Caki2 (cell line): ENCODE results near the gene ADAT3. TPM values are rescaled to one million over a fixed set of nuclear protein-coding genes. Genes with fewer than 3 reads are reported as not detected.

Experiments used
- DNase-seq: peaks from one replicate; pipeline ENCODE4 v3.0.0-alpha.2; 2015; ENCODE audit warnings: low read depth
- in situ Hi-C: cut with HindIII; loops from 2 replicates; pipeline ENCODE4 v1.10.0; 2016; ENCODE audit warnings: low sequenced_read_pairs, low pct_unique_long_range_greater_than_20kb, mixed read lengths
- total RNA-seq: library from RNA; depleted of rRNA; stranded (reverse); fragments of >200 nt; shearing (Covaris generic); gene quantifications from 2 replicates; pipeline ENCODE4 v1.2.3, GENCODE V29; 2014; ENCODE audit warnings: low replicate concordance; rRNA removed

ADAT3 gene
- total RNA-seq: 4.2 and 4.7 TPM in 2 replicates

DNA sequence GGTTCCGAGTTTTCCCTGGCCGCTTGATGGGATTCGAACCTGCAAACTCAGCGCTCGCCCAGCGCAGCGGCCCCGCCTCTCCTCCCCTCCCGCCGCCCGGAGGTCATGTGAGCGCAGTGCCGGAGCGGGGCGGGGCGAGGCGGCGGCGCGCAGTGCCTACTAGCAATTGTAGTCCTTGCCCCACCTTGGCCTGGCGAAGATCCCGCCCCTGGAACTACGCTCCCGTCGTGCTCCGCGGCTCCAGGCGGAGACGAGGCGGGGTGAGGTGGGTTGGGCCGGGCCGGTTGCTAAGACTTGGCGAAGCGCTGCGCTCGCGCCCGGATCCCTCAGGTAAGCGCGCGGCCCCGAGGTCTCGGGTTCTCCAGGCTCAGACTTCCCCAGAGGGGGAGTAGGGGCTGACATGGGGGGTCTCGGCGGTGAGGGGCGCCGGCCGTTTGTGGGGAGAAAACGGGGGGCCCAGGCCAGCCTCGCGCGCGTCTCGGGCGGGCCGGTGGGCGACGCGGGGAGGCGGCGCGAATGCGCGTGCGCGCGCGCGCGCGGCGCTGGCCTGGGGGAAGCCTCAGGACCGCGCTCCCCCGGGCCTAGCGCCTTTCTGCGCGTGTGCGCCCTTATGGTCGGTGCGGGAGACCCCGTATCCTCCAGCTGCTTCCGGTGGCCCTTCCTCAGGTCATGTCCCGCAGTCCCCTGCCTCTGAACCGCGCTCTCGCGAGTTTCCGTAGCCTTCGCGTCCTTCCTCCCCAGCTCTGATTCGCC is at the start of gene ADAT3, which contains the start of gene SCAMP4:
Gene ADAT3 (plus strand): TSS at position 290 of the 753 bp plus-strand sequence. CDS start 6,649 bp downstream, outside the sequence.
Gene SCAMP4 (plus strand): TSS at position 290 of the 753 bp plus-strand sequence. CDS start 9,621 bp downstream, outside the sequence.
- in situ Hi-C loops: no loop called here

DNA sequence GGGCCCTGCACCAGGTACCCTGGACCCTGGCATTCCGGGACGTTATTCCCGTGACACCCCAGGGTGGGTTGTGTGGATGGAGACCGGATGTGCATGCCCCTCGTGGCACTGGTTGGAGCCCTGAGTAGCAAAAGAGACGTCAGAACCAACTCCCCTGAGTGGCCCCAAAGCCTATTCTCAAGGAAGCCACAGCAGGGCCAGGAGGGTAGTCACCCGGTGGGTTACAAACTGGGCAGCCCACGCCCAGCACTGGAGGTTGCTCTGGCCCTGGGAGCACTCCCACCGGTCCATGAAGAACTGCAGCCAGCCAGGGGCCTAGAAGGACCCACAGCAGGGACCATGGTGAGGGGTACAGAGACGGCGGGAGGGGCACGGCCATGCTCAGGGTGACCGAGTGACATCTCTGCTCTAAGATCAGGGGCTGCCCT is 49.4 kb upstream of the ADAT3 start:
- DNase-seq: no peak
- in situ Hi-C loops: no loop called here

More for the DNA sequence above, at the start of gene ADAT3, which contains the start of gene SCAMP4:
- DNase-seq: peak; percentile 92

DNA sequence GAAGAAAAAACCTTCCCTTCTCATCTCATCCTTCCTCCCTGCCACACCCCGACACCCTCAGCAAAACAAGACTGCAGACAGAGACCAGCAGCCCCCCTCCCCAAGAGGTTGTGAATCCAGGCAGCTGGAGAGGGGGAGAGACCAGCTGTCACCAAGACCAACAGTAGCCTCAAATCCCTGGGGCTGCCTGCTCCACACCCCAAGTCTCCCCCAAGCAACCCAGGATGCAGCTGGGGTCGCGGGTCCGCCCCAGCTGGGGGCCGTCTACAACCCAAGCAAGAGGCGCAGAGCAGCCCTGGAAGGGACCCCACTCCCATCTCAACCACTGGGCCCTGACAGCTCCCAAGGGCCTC is 48.9 kb upstream of the ADAT3 start:
- in situ Hi-C loops: no loop called here
- DNase-seq: no peak

DNA sequence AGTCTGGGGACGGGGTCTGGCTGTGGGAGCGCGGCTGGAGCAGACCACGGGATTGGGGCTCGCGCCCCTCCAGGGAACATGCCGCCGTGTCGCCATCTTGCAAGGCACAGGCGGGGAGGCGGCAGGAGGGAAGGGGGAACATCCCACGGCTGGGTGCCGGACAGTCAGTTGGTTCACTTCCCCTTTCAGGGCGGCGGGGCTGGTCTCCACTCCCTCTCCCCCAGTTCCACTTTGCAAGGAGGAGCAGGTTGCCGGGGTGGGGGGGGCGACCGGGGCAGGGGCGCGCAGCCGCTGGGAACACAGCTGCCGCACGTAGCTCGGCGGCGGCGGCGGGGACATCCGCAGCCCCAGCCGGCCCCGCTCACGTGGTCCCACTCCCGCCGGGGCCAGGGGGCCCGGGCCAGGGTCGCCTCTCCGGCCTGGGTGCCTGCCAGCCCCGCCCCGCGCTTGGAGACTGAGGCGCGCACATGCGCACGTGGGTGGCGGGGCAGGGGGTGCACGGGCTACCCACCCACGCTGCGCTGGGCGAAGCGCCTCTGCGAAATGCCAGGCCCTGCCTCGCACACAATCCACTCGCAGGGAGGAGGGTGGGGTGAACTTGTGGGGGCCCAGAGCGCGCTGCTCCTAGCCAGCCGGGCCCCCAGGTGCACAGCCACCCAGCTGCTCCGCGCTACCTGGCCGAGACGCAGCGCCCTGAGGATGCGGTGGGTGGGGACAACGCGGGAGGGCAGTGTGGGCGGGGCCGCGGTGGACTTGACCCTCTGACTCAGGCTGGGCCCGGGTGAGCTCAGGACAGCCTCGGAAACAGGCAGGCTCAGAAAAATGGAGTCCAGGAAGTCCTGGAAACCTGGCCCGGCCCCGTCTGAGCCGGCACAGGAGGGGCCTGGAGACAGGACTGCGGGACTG is 48.2 kb upstream of the ADAT3 start:
- in situ Hi-C loops: no loop called here
- DNase-seq: peak; percentile 39

DNA sequence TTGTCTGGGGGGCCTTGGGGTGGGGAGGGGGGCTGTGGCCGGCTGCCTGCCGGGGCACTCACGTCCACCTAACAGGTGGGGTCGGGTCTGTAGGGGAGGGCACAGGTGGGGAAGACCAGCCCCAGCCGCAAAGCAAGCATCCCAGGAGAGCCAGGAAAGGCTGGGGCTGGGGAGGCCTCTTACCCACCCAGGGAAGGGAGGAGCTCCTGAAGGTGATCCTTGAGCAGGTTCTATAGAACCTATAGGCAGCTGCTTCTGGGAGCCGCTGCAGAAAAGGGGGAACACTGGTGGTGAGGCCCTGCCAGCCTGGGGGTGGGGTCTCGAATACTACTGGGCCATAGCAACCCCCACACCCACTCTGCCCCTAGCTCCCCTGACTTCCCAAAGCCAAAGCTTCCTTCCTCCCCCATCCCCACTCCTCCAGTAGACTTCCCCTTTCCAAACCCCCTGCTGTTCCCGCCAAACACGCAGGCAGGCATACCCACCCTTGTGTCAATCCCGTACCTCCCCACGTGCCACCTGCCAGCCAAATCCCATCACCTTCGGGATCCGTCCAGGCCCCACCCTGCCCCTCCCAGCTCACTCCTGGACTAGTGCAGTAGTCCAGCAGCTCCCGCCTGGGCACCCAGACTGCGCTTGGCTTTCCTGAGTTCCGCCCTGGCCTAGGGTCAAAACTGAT is 47.4 kb upstream of the ADAT3 start:
- no peak for DNase-seq
- in situ Hi-C loops: no loop called here

DNA sequence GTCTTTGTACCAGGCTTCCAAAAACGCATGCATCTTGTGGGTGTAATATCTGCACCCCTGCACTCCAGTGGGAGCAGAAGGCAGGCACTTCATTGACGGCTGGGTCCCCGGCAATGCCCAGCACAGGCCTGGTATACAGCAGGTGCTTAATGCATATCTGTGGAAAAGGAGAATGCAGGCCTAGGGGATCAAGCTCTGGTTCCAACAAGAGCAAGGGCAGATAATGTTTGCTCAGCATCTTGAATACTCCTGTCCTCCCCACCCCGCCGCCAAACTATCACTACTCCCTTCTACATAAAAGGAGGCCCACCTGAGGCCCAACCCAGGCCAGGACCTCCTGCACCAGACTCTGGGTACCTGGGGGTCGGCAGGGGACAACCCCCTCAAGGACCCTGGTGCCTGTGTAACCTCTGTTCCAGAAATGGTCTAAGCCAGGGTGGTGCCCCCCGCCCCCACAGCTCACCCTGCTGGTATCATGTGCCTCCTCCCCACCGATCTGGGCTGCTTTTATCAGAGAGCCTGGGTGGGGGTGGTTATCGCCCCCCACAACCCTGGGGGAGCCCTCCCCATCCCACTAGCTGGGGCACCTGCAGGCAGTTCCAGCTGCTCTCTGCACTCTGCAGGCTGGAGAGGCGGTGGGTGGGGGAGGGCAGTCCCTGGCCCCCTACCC is 46.7 kb upstream of the ADAT3 start:
- in situ Hi-C loops: no loop called here
- no peak for DNase-seq

DNA sequence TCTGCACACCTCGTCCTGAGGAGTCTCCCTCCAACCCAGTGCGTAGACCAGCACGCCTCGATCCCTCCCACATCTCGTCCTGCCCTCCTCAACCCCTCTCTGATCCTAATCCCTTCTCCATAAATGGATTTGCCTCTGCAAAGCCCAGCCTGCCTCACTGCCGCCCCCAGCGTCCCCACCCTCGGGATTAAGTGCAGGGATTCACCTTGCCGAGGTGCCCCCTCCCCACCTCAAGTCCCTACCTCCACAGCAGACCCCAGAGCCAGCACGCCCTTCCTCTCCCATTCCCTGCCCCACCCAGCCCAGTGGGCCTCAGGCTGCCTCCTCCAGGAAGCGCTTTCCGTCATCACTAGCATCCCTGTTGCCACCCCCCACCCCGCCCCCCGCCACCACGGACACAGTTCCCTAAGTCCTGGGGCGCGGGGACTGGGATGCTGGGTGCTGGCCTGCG is 45.8 kb upstream of the ADAT3 start:
- DNase-seq: no peak
- in situ Hi-C loops: no loop called here

DNA sequence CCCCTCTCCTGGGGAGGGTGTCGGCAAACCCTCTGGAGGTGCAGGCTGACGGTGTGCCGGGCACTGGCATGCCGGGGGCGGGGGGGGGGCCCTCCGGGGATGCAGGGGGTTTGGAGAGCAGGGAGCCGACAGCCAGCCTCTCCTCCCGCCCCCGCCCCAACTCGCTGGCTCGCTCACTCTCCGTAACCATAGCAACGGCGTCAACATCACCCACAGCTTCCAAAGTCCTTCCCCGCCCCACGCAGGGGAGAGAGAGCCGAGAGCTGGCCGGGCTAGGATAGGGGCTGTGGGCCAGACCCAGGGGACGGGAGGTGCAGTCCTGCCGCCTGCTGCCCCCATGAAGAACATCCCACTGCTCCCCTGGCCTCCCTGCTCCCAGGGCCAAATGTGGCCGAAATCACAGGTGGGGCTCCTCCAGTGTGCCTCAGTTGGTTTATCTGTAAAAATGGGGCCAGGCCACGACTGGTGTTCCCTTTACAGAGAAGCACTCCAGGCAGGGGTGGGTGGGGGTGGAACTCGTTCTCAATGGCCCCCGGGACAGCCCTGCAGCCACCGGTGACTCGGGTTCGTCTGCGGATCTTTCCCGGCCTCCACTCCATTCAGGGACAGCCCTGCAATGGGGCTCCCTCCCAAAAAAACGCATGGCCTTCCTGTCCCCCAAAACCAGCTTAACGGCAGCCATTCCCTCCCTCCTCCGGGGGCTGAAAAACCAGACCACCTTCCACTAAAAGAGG is 45.0 kb upstream of the ADAT3 start:
- no peak for DNase-seq
- in situ Hi-C loops: no loop called here

DNA sequence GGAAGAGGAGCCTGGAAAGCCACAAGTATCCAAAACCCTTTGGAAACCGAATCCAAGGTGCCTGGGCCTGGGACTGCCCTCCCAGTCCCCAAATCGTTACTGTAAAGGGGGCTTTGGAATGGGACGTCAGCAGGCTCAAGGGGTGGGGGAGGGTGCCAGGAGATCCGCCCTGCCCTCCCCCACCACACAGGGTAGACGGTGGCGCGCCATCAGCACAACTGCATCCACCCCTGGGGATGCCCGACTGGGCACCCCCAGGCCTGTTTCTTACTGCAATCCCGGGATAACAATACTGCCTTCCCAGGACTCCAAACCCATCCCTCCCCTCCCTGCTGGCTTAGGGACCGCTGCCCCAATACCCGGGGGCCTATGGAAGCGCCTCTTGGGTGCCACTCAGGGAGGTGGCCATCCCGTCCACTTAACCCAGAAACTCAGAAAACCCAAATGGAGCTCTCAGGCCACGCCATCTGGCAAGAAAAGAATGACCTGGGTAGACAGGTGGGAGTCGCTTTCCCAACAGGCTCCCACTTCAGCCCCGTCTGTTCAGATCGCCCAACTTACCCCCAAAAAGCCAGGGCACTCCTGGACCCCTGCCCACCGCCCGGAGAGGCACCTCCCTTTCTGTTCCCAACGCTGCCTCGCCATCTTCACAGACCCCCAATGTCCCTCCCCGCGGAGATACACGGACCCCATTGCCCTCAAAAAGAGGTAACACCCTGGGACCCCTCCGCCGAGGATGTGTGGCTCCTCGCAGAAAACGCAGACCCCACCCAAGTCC is 44.2 kb upstream of the ADAT3 start:
- in situ Hi-C loops: no loop called here
- DNase-seq: no peak

DNA sequence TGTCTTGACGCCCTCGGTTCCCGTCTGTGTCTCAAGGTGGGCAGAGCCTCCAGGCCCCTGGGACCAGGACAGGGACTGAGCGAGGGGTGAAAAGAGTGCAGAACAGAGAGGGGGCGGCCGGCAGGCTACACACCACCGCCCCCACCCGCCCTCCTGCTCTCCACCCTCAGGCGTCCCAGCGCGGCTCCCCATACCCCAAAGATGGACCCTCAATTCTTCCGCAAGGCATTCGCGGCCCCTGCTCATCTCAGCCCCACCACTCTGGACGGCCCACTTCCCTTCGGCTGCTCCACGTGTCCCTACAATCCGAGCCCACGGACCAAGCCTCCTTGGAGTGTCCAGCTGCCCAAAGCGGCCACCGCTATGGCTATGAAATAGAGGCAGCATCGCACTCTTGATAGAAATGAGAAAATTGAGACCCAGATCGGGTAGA is 43.6 kb upstream of the ADAT3 start:
- DNase-seq: no peak
- in situ Hi-C loops: no loop called here

DNA sequence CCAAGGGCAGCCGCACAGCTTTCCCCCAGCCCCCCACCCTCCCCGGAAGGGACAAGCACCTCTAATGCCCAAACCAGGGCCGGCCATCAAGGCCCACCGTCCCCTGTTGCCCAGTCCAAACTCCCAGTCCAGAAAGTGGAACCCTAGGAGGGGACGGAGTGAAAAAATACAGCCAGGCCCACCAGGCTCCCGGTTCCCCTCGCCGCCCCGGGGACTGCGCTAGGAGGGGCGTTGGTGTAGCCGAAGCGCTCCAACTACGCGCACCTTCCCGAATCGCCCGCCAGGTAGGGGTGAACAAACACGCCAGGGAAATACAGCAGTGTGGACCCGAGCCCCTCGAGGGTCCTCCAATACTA is 43.2 kb upstream of the ADAT3 start:
- no peak for DNase-seq
- in situ Hi-C loops: no loop called here

DNA sequence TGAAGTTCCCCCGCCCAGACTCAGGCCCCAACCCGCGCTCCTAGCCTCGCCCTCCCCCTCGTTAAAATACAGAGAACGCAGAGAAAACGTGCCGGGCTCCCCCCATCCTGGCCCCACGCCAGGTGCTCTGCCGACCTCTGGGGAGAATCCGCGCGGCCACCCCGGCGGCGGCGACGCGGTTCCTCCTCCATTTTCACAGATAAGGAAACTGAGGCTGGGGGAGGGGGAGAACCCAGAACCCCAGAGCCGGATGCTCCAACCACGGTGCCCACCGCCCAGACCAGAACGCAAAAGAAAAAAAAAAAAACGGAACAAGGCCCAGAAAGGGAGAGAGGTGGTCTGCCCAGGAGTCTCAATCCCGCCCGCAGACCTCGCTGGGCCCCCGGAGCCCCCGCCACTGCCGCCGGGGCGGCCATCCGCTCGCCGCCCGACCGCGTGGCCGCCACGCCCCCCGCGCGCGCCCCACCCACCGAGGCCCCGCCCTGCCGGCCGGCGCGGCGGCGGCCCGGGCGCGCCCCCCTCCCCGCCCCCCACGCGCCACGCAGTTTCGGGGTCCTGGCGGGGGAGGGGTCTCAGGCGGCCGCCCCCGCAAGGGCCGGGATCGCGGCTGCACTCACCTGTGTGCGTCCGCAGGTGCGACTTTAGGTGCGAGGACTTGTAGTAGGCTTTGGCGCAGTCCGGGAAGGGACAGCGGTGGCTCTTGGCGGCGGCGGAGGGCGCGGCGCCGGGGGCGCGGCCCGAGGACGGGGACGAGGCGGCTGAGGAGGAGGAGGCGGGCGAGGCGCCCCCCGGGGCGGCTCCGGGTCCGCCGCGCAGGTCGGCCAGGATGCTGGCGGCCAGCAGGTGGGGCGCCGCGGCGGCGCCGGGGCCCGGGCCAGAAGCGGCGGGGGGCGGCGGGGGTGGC is 42.5 kb upstream of the ADAT3 start:
- DNase-seq: no peak
- in situ Hi-C loops: no loop called here

DNA sequence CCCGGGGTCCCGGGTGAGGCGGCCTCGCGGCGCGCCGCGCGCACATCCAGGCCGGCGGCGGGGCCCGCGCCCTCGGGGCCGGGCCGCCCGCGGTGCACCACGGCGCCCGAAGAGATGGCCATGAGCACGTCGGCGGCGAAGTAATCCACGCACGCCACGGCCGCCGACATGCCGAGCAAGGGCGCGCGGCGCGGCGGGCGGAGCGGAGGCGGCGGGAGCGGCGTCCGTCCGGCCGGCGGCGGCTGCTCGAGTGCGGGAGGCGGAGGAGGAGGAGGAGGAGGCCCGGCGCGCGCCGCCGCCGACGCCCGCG is 41.9 kb upstream of the ADAT3 start, which contains the start of gene KLF16:
Gene KLF16 (minus strand): TSS at position 252 of the 310 bp plus-strand sequence. CDS start 82 bp downstream, at position 170.
- DNase-seq: no peak
- in situ Hi-C loops: no loop called here

DNA sequence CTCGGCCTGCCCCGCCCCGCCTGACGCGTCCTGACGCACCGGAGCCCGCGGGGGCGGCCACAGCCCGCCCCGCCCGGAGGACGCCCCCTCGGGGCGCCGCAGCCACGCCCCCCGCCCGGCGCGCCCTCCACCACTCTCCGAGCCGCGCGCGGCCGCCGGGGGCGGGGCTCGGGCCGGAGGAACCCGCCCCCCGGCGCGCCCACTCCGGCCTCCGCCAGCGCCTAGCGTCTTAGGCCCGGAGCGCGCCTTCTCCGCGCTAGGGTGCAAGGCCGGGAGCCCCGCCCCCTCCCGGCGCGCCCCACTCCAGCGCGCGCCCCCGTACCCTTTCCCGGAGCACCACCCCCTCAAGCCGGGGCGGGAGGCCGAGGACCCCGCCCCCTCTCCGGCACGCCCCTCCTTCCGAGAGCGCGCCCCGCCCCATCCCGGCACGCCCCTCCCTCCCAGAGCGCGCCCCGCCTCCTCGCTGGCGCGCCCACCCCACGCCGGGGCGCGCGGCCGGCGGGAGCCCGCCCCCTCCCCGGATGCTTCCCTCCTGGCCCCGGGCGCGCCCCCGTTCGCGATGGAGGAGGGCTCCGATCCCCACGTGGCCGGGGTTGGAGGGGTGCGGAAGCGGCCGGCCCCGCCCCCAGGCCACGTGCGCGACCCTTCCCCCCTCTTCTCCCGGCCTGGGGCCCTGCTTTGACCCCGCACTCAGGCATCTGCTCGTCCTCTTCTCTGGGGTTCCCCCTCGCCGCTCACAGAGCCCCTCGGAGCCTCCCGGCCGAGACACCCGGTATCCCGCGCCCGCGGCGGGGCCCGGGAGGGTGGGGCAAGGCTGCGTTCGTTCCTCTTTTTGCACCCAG is 41.3 kb upstream of the ADAT3 start:
- in situ Hi-C loops: no loop called here
- DNase-seq: peak; percentile 80

DNA sequence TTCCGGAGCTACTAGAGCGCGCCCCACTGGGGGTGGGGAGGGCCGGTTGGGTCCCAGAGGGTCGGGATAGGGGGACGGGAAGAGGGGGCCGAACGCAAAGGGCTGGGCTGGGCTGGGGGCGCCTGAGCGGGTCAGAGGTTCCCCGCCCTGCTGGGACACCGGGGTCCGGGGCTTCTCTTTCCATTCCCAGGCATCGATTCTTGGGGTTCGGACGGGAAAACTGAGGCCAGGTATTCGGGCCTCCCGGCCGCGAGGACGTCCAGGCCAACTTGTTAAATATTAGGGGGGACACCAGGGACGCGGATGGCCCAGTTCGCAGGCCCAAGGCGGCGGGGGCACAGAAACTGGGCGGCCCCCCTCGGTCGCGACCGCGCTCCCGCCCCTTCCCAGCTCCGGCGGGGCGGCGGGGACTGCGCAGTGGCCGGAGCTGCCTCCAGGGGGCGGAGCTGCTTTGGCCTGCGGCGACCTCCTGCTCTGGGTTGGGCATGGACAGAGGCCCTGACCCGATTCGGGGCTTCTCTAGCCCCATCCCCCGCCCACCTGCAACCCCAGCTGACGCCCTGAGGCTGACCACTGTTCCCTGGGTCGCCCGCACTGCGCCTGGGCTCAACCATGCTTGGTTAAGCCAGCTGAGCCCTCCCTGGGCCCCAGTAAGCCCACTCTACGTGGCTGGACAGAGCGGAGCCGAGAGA is 40.6 kb upstream of the ADAT3 start:
- in situ Hi-C loops: no loop called here
- peak; percentile 61 for DNase-seq
